Measurements from ENCODE around the gene METTL21A. TPM values are rescaled to one million over a fixed set of nuclear protein-coding genes. Genes with fewer than 3 reads are reported as not detected.

METTL21A gene
- total RNA-seq, 6 donors from 2014 or later, result 6.7 to 29.2 (median 13.5) TPM

GRCh38 chr2:207594264-207594663 lies 30.9 kb downstream of the METTL21A start:
- no peak for ATAC-seq (ENCODE audit: low FRiP score in 2 of 2)
- DNase-seq, result no peak
- H3K27ac ChIP-seq, result no peak overlapping the region
- WGBS, 2 donors, result 42 to 65% methylated on average over 3 of the region's 3 CpGs
- no peaks in the 10 kb centered on the region for H3K27me3 ChIP-seq
- TF ChIP-seq, protein P1, sequence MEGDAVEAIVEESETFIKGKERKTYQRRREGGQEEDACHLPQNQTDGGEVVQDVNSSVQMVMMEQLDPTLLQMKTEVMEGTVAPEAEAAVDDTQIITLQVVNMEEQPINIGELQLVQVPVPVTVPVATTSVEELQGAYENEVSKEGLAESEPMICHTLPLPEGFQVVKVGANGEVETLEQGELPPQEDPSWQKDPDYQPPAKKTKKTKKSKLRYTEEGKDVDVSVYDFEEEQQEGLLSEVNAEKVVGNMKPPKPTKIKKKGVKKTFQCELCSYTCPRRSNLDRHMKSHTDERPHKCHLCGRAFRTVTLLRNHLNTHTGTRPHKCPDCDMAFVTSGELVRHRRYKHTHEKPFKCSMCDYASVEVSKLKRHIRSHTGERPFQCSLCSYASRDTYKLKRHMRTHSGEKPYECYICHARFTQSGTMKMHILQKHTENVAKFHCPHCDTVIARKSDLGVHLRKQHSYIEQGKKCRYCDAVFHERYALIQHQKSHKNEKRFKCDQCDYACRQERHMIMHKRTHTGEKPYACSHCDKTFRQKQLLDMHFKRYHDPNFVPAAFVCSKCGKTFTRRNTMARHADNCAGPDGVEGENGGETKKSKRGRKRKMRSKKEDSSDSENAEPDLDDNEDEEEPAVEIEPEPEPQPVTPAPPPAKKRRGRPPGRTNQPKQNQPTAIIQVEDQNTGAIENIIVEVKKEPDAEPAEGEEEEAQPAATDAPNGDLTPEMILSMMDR (IDR thresholded peaks at IDR 0.05), result no peak
- TF ChIP-seq EP300 (IDR thresholded peaks at IDR 0.05) (no peak), POLR2A (IDR thresholded peaks at IDR 0.05) (no peak), POLR2AphosphoS5 (IDR thresholded peaks at IDR 0.05) (no peak)
- peaks cover 0 to 73% (median 17%) of the 10 kb centered on the region in 4 donors for H3K36me3 ChIP-seq
- peaks cover 0 to 8% (median 3%) of the 10 kb centered on the region in 4 donors for H3K9me3 ChIP-seq
- H3K4me3 ChIP-seq, result no peak overlapping the region
- no peaks in the 10 kb centered on the region for H3K4me1 ChIP-seq

DNA sequence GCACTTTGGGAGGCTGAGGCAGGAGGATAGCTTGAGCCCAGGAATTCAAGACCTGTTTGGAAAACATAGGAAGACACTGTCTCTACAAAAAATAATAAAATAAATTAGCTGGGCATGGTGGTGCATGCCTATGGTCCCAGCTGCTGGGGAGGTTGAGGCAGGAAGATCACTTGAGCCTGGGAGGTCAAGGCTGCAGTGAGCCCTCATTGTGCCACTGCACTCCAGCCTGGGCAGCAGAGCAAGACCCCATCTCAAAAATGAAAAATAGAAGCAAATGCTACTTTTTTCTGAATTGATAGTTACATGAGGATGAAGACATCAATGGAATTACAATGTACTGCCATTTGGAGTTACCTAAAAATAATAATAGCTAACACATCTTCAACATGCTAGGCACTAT lies 31.9 kb downstream of the METTL21A start:
- Histone ChIP-seq H3K27ac (no peak overlapping the region), H3K27me3 (no peaks in the 10 kb centered on the region), H3K4me3 (no peak overlapping the region), H3K36me3 (peaks cover 0 to 71% (median 17%) of the 10 kb centered on the region in 4 donors), H3K4me1 (no peaks in the 10 kb centered on the region), H3K9me3 (peaks cover 0 to 8% (median 3%) of the 10 kb centered on the region in 4 donors)
- no peak for TF ChIP-seq POLR2AphosphoS5 (IDR thresholded peaks at IDR 0.05)
- ATAC-seq (ENCODE audit: low FRiP score in 2 of 2) (no peak), DNase-seq (no peak)

- no peak overlapping the region for H3K4me3 ChIP-seq
- H3K4me1 ChIP-seq, result no peaks in the 10 kb centered on the region
- H3K36me3 ChIP-seq, result peaks cover 0 to 67% (median 27%) of the 10 kb centered on the region in 4 donors
- DNase-seq (no peak), ATAC-seq (ENCODE audit: low FRiP score in 2 of 2) (no peak)
- no peak overlapping the region for H3K27ac ChIP-seq
- no peak for TF ChIP-seq POLR2A (IDR thresholded peaks at IDR 0.05)
- no peak for TF ChIP-seq POLR2AphosphoS5 (IDR thresholded peaks at IDR 0.05)
- no peak for TF ChIP-seq EP300 (IDR thresholded peaks at IDR 0.05)
- TF ChIP-seq, protein P1 (IDR thresholded peaks at IDR 0.05), result no peak
- peaks cover 0 to 8% (median 3%) of the 10 kb centered on the region in 4 donors for H3K9me3 ChIP-seq
- no peaks in the 10 kb centered on the region for H3K27me3 ChIP-seq
Observed at GRCh38 chr2:207589143-207589542, 36.1 kb downstream of the METTL21A start.

DNA sequence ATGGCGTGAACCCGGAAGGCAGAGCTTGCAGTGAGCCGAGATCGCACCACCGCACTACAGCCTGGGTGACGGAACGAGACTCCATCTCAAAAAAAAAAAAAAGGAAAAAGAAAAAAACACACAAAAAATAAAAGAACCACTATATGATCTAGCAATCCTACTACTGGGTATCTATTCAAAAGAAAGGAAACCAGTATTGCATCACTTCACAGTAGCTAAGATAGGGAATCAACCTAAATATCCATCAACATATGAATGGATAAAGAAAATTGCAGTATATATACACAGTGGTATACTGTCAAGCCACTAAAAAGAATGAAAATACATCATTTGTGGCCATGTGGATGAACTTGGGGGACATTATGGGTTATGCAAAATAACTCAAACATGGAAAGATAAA lies 37.9 kb downstream of the METTL21A start:
- ATAC-seq (ENCODE audit: low FRiP score in 2 of 2), result no peak

GRCh38 chr2:207584952-207585351 lies 40.2 kb downstream of the METTL21A start:
- no peak overlapping the region for H3K4me3 ChIP-seq
- no peaks in the 10 kb centered on the region for H3K4me1 ChIP-seq
- H3K27me3 ChIP-seq, result no peaks in the 10 kb centered on the region
- WGBS, 2 donors, result 92 to 100% methylated on average over 2 to 4 of the region's 4 CpGs
- DNase-seq (no peak), ATAC-seq (ENCODE audit: low FRiP score in 2 of 2) (no peak)
- TF ChIP-seq, protein P1 (IDR thresholded peaks at IDR 0.05), result no peak
- TF ChIP-seq POLR2AphosphoS5 (IDR thresholded peaks at IDR 0.05), result no peak
- TF ChIP-seq POLR2A (IDR thresholded peaks at IDR 0.05), result no peak
- TF ChIP-seq EP300 (IDR thresholded peaks at IDR 0.05), result no peak
- H3K36me3 ChIP-seq, result peaks cover 2 to 67% (median 15%) of the 10 kb centered on the region in 4 donors
- no peaks in the 10 kb centered on the region for H3K9me3 ChIP-seq
- H3K27ac ChIP-seq, result no peak overlapping the region

More for the DNA sequence above, 37.9 kb downstream of the METTL21A start:
- no peak overlapping the region for H3K4me3 ChIP-seq
- TF ChIP-seq EP300 (IDR thresholded peaks at IDR 0.05) (no peak), POLR2AphosphoS5 (IDR thresholded peaks at IDR 0.05) (no peak), POLR2A (IDR thresholded peaks at IDR 0.05) (no peak)
- TF ChIP-seq, protein P1 (IDR thresholded peaks at IDR 0.05), result no peak
- no peaks in the 10 kb centered on the region for H3K4me1 ChIP-seq
- no peak overlapping the region for H3K27ac ChIP-seq
- no peak for DNase-seq
- H3K36me3 ChIP-seq, result peaks cover 0 to 67% (median 20%) of the 10 kb centered on the region in 4 donors
- WGBS, 2 donors, result 95 to 98% methylated on average over 7 of the region's 7 CpGs
- H3K9me3 ChIP-seq, result peaks cover 0 to 6% (median 2%) of the 10 kb centered on the region in 4 donors
- no peaks in the 10 kb centered on the region for H3K27me3 ChIP-seq

Measured in upper lobe of left lung (tissue), 6 donors.